Muscle of arm (tissue), 12 donors: ENCODE measurements around the gene KCNJ6. TPM values are rescaled to one million over a fixed set of nuclear protein-coding genes. Genes with fewer than 3 reads are reported as not detected.
A peak's percentile ranks its signal among the peaks of the same experiment; 100 is the strongest.
"Not testable (repeated sequence)": the region's sequence is repeated elsewhere in the genome, so short reads cannot be mapped to it uniquely, and the experiment has no call there.

Source experiments
- DNase-seq: peaks from one replicate; pipeline ENCODE4 v3.0.0-alpha.2; 2013
- polyA plus RNA-seq, 12 donors: library from polyadenylated mRNA; unstranded; fragments of 120-200 nt; gene quantifications; one replicate each; pipeline ENCODE4 v1.2.1, GENCODE V29; 2013; ENCODE audit not compliant: insufficient read length in 12 of 12

Gene KCNJ6
- polyA plus RNA-seq, 12 donors = 0.62 to 2.1 (median 1.1) TPM; not detected in 1

DNA sequence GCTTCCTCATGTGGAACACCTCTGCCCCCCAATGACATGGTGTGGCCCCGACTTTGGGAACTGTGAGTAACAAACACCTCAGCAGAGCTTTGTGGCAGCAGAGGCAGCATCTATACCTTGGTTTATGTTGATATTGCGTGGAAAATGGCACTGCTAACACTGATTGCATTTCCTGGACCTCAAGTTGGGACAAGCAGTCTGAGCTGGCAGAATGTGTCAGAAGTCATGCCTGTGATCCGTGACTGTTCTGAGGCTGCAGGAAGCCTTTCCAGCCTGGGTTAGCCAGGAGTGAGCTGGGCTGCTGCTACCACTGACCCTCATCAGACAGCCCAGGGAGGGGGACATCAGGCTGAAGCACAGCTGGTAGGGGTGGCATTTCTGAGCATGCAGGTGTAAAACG, 268.5 kb downstream of the KCNJ6 start:
- DNase-seq = no peak

DNA sequence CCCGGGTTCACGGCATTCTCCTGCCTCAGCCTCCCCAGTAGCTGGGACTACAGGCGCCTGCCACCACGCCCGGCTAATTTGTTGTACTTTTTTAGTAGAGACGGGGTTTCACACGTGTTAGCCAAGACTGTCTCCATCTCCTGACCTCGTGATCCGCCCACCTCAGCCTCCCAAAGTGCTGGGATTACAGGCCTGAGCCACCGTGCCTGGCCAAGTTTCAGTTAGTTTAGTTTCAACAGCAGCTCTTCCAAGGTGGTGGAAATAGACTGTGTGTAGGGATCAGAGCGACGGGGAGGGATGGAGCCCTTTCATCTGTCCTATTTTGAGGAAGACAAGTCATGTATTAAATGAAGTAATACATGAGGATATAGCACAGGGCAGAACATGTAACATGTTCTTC, 269.5 kb downstream of the KCNJ6 start:
- not testable (repeated sequence) for DNase-seq

DNA sequence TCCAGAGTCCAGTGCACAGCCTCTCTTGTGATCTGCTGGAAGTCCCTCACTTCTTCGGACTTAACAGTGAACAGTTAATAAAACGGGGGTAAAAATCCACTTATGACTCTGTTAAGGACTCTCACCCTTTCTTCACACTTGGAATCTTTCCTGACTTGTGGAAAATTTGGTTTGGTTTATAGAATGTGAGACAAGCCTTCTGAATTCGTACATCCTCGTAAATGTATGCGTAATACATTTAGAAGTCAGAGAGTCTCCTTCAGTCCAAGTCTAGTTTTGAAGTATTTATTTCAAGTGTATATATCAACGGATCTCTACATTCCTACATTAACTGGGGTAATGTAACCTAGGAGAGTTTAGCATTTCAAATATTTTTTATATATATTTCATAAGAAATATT, 270.4 kb downstream of the KCNJ6 start:
- no peak for DNase-seq

DNA sequence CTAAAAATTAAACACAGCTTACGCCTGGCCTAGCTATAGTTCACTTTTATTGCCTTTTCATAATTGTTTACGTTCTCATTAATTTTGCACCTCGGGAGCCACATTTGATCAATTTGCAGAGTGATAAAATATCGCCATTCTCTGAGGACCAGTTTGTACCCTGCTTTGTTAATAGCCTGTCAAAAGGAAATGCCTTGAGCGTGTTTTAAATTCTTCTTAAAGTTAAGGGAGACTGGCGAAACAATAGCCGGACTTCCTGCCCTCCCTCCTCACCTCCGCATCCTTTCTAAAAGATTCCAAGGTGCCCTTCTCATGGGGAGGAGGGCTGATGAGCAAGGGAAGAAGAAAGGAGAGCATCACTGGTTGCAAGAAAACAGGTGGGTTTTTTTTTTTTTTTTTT, 271.6 kb downstream of the KCNJ6 start:
- DNase-seq = no peak

DNA sequence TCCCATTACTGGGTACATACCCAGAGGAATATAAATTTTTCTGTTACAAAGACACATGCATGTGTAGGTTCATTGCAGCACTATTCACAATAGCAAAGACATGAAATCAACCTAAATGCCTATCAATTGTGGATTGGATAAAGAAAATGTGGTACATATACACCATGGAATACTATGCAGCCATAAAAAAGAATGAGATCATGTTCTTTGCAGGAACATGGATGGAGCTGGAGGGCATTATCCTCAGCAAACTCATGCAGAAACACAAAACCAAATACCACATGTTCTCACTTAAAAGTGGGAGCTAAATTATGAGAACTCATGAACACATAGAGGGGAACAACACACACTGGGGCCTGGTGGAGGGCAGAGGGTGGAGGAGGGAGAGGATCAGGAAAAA, 272.4 kb downstream of the KCNJ6 start:
- DNase-seq = not testable (repeated sequence)

DNA sequence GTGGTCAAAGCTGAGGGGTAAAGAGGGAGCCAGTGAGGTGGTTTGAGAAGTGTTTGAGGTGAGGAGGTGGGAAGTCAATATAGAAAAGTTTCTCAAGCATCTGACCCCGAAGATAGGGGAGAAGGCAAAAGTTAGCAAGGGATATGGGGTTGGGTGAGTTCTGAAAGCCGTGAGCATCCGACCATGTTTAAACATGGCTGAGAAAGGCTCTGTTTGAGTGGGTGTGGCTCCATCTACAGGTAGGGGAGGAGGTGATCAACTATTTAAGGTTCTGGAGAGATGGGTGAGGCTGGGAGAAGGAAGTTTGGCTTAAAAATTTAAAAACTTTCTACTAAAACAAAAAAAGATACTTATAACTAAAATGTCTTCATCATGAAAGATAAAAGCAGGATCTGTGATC, 273.8 kb downstream of the KCNJ6 start:
- no peak for DNase-seq

DNA sequence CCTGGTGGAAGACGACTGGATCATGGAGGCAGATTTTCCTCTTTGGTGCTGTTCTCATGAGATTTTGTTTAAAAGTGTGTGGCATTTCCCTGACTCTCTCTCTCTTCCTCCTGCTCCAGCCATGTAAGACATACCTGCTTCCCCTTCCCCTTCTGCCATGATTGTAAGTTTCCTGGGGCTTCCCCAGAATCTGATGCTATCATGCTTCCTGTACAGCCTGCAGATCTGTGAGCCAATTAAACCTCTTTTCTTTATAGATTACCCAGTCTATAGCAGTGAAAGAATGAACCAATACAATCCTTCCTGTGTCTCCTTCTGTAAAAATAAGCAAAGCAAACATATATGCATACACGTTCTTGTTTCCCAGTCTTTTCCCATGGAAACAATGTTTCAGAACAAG, 276.5 kb downstream of the KCNJ6 start:
- DNase-seq = no peak

DNA sequence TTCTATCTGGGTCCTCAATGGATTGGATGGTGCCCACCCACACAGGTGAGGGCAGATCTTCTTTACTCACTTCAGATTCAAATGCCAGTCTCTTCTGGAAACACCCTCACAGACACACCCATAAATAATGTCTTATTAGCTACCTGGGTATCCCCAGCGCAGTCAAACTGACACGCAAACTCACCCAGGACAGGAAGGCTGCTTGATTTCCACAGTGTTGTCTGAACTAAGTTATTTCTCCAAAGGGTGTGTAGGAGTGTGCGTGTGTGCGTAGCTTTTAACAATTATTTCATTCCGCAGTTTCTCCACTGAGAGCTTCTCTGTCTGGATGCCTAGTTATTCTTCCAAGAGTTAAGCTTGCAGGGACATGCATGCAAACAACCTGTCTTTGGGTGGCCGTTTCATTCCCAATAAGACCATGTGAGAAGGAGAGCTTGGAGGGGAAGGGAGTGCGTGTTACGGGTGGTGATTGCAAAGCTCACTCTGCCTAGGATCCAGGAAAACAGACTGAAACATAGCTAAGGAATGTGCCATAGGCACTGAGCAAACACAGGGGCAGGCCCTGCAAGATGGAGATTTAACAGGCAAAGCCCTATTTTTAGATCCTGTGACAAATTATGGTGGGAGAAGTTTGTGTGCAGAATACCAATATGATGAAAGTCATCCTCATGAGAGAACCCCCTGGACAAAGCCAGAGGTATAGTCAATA, 280.0 kb downstream of the KCNJ6 start:
- no peak for DNase-seq

DNA sequence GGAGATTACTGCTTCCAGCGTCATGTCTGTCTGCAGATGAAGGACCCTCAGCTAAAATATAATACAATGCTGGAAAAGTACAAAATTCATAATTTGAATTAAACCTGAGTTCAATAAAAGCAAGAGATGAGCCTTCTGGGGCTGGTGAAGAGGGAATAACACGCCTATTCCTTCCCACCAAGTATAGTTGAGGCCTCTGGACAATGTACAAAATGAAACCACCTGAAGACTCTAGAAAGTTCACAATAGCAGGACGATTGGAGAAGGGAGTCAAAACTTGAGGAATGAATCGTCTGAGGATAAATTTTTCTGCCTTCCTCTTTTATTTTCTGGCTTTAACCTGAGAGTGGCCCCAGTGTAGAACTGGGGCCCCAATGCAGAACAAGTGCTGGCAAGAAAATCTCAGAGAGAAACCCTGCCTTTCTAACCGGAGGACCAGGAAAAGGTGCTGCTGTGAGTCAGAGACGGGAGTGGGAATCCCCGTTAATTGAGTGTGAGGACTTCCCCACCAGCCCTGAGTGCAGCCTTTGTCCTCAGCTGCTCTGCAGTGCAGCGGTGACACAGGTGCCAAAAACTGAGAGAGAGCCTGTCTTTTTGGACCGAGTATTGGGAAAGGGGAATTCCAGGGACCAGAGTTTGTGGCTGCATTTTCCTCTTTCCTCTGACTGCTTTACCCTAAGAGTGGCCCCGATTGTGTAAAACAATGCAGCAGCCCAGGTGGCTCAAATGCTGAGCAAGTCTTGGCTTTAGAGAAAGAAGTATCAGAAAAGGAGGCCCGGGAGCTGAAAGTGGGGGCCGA, 284.7 kb downstream of the KCNJ6 start:
- peak; percentile 14 for DNase-seq

DNA sequence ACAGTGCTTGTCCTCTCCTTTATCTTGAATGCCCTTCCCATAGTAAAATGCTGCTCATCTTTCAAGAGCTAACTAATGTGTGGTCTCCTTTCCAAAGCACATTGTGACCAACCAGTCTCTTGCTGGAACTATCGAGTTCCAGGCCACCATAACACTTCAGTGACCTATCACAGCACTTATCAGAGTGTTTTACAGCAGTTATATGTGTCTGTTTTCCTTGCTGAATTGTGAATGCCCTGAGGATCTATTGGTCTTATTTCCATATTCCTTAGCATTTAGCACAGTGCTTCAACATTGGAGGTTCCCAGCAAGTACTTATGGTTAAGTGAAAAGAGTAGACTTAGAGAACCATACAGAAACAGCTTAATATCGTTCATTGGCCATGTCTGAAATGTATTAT, 285.4 kb downstream of the KCNJ6 start:
- no peak for DNase-seq

DNA sequence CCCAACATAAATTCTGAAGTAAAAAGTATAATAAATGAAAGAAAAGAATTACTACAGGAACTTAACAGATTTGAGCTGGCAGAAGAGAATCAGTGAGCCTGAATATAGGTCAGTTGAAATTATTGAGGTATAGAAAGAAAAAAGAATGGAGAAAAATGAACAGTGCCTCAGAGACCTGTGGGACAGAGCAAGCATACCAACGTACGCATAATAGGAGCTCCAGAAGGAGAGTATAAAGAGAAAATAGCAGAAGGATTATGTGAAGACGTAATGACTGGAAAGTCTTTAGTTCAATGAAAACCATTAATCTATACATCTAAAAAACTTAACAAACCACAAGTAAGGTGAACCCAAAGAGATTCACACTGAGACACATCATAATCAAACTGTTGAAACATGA, 287.9 kb downstream of the KCNJ6 start:
- no peak for DNase-seq

DNA sequence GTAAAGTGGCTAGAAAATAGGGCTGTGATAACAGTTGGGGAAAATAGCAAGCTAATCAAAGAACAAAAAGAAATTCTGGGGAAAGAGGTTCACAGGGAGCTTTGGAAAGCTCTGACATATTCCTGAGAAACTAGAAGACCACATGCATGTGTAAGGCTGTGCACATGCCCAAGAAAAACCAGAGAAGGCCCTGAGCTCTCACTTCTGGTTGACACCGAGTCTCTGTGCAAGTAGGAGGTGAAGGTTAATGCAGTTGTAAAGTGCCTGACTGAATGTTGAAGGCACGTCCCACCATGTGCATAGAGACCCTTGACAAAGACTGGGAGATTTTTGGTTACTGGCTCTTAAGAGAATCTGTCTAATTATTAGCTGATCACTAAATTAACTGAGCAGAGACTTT, 288.7 kb downstream of the KCNJ6 start:
- no peak for DNase-seq

DNA sequence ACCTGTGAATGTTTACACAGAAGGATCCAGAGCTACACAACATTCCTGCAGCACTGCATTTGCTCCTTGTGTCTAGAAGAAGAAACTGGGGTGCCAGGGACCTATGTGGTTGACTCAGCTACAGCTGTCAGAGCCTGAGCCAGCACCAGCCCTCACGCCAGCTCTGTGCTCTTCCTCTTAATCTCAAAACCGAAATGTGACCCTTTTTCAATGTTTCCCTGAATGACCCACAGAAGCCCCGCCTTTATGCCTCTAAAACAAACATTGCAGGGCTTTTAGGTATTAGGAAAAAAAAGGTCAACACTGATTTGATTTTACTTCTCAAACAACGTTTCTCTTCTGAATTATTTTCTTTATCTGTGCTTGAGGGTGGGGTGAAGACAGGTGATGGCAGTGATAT, 289.2 kb downstream of the KCNJ6 start:
- DNase-seq = no peak

DNA sequence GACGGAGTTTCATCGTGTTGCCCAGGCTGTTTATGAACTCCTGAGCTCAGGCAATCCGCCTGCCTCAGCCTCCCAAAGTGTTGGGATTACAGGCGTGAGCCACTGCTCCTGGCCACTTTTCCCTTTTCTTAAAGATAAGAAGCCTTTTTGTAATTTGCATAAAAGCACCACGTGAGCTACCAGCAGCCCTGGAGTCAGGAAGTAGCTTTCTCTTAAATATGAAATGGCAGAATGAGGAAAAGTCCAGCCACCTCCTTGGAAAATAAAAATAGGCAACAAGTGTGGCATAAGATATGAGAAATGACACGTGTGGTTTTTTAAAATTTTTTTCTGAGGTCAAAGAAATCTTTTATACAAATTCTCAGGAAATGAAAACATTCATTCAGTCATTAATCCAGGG, 289.9 kb downstream of the KCNJ6 start:
- DNase-seq = no peak

DNA sequence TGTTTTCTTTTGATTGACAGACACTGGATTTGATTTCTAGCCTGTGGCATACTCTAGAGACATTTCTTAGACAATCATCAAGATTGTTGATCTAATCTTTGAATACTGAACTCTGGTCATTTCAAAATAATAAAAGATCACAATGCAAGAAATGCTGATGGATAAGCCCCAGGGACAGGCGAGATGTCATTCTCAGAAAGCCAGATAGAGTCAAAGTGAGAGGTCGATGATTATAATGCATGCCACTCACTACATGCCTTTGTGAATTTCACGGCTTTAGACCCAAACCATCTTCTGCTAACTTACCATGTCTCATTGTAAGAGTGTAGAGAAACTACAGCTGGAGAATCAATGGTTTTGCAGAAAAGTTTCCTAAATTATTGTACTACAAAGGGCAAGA, 292.6 kb downstream of the KCNJ6 start:
- DNase-seq = no peak

DNA sequence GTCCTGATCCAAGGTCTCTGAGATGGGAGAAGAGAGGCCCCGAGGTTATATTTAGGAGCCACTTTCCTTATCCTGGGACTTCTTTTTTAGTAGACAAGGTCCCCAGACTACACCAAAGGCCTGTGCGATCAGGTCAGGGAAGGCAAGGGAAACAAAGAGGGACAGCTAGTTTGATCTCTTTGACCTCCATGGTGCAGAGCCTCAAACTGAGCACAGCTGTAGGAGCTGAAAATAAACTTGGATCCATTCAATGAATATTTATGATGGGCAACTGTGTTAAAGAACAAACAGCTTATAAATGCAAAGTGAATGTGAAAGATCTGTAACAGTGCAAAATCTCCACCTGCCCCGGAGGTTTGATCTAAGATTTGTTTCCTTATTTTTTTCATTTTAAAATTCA, 293.1 kb downstream of the KCNJ6 start:
- DNase-seq = no peak

DNA sequence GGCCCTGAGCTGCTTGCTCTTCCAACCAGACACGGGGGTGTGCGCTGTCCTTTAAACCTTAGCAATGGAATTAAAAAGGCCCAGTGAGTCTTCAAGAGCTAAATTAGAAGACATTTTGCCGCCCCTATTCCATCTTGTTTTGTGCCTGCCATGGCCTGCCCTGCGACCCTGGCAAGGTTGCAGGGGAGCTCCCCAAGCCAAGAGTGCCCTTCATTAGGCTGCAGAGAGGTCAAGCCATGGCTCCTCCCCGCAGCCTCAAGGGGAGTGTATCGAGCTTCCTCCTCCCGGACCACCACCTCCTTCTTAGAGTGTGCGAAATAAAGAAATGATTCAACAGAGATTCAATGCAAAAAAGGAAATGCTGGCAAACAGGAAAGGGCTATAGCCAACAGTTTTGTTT, 293.5 kb downstream of the KCNJ6 start:
- DNase-seq = no peak

DNA sequence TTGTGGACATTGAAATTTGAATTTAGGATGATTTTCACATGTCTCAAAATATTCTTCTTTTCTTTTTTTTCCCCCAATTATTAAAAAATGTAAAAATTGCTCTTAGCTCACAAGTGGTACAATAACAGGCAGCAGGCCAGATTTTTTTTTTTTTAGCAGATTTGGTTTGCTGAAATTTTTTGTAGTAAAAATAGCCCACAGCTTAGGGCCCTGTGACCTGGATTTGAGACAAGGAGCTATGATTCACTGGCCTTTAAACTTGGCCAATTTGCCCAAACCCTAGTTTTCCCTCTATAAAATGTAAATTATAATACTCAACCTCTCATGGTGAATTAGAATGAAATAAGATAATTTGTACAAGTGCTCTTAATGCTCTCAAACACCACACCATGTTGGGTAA, 295.9 kb downstream of the KCNJ6 start:
- DNase-seq = no peak

DNA sequence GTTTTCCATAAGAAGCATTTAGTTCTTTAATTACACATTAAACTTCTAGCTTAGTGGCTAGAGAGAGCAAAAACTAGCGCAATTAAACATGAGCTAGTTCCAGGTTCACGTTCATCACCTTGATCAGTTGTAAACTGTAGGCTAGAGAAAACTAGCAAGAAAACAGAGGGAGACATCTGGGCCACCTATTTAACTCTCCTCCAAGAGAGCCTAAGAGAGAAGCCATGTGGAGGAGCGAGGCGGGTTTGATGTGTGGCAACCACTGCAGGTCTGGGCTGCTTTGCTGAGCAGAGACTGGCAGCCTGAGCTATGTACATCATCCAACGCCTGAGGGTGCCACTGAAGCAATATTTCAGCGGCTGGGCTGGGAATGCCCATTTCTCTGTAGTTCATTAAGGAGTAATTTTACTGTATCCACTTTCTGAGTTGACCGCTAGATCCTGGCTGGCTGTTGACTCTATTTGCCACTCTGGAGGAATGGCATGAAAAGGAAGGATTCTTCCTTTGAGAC, 296.7 kb downstream of the KCNJ6 start:
- no peak for DNase-seq

DNA sequence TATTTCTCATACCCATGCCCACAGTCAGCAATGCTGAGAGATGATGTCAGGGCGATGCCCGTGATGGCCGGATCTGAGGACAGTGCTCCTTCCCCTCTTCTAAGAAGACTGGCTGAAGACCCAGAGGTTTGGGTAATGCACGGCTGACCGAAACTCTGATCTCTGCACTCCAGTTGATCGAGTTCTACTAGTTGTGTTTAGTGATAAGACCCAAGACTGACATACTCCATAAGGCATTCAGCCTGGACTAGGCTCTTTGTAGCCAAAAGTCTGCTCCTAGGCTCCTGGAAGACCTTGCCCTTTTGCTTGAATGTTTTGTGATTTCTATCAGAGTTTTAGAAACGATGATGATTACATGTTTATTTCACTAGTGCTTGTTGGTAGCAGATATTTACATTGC, 298.2 kb downstream of the KCNJ6 start:
- DNase-seq = no peak

DNA sequence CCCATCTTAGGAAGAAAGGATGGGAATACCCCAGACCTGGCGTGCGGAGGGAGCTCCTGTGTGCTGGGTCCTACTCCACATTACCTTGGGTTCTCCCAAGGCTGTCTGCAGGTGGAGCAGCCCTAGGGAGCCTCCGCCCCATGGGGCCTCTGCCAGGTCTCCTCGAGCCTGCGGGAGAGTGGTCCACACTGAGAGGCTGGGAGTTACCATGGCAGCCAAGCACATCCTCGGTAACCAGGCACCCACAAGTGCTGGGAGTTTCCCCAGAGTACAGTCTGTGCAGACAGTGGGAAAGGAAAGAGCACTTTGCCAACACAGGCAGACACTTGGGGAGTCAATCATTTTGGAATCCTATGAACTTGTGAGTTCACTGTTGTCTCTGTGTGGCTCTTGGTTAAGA, 300.3 kb downstream of the KCNJ6 start:
- no peak for DNase-seq

DNA sequence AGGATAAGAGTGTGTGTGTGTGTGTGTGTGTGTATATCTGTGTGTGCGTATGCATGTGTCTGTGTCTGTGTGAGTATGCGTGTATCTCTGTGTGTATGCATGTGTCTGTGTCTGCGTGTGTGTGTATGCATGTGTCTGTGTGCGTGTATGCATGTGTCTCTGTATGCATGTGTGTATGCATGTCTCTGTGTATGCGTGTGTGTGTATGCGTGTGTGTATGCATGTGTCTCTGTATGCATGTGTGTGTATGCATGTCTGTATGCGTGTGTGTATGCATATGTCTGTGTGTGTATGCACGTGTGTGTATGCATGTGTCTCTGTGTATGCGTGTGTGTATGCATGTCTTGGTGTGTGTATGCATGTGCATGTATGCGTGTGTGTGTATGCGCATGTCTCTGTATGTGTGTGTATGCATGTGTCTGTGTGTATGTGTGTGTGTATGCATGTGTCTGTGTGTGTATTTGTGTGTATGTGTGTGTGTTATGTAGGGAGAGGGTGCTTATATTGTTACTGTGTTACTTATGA, 301.8 kb downstream of the KCNJ6 start:
- no peak for DNase-seq

DNA sequence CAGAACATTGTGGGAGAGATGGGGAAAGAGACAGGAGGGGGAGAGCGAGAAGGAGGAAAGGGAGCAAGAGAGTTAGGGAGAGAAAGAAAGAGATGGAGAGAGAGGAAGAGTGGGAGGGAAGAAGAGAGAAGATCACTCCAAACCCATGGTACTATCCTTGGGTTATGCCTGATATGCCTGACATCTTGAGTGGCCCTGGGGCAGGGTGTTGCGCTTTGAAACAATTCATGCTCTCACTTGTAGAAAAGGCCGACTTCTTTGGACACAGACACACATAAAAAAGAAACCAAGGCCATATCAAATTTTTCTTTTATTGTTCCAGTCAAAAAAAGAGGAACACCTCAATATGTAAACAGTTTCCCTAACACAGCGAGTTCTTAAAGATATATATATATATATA, 309.2 kb downstream of the KCNJ6 start:
- no peak for DNase-seq
